ENCODE data around the gene TSACC.

- TF ChIP-seq CTCF (conservative IDR thresholded peaks at IDR 0.05; ENCODE audit: low read depth, low read length) (no peak), EZH2 (IDR thresholded peaks at IDR 0.05; ENCODE audit: borderline replicate concordance, low read depth, low read length, poor library complexity, severe bottlenecking) (no peak)
These were observed 9.0 kb downstream of the TSACC start for GRCh38 chr1:156347331-156347730.
